OCI-LY3 (cell line): ENCODE measurements around the gene LRP1B.

Experiments used
- EZH2phosphoT487 ChIP-seq: fragments of 200-600 bp; shearing (Covaris generic); IDR thresholded peaks from 2 replicates; pipeline ENCODE4 v1.6.1; 2018; ENCODE audit warnings: antibody characterized with exemption, mixed run types, low read depth
- TF ChIP-seq, protein P1 (sequence below): fragments of 200-600, 300-600 bp; sonication (generic); IDR thresholded peaks from 2 replicates; pipeline ENCODE4 v1.5.1; 2014; ENCODE audit warnings: antibody characterized with exemption, low read length, low read depth

DNA sequence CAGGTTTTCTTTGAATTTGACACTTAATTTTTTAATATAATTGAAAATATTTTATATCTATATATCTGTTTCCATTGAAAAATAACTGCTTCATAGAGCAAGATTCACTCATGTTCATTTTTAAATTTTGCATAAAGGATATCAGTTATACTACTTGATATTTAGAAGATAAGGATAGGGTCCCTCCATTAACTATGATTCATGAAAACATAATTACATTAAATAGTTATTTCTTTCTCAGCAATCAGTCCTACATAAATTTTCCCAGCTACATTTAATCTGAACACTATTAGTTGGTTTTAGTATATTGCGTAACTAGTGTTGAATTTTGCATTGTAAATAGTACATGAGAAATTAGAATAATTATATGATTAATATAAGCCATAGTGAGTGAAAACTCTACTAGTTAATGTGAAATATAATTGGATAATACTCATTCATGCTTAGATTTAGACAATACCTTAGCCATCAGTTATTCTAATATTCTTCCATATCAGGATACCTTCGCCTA is 42.7 kb downstream of the LRP1B start:
- TF ChIP-seq, protein P1, sequence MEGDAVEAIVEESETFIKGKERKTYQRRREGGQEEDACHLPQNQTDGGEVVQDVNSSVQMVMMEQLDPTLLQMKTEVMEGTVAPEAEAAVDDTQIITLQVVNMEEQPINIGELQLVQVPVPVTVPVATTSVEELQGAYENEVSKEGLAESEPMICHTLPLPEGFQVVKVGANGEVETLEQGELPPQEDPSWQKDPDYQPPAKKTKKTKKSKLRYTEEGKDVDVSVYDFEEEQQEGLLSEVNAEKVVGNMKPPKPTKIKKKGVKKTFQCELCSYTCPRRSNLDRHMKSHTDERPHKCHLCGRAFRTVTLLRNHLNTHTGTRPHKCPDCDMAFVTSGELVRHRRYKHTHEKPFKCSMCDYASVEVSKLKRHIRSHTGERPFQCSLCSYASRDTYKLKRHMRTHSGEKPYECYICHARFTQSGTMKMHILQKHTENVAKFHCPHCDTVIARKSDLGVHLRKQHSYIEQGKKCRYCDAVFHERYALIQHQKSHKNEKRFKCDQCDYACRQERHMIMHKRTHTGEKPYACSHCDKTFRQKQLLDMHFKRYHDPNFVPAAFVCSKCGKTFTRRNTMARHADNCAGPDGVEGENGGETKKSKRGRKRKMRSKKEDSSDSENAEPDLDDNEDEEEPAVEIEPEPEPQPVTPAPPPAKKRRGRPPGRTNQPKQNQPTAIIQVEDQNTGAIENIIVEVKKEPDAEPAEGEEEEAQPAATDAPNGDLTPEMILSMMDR = no peak
- no peak for TF ChIP-seq EZH2phosphoT487
